Hepatocyte (in vitro differentiated cells): ENCODE results near the gene RAB3C. TPM values are rescaled to one million over a fixed set of nuclear protein-coding genes. Genes with fewer than 3 reads are reported as not detected.

Experiments used
- DNase-seq: peaks from one replicate; pipeline ENCODE4 v3.0.0-alpha.2; 2016; ENCODE audit warnings: low spot score
- H2AFZ ChIP-seq: fragments of 200-600 bp; sonication (generic); 2 replicates; pipeline ENCODE4 v1.6.0; 2016; ENCODE audit warnings: antibody characterized with exemption, mild to moderate bottlenecking
- H3K27ac ChIP-seq: fragments of 200-600 bp; sonication (generic); 2 replicates; pipeline ENCODE4 v1.5.1; 2016; ENCODE audit warnings: mild to moderate bottlenecking
- H3K27me3 ChIP-seq: fragments of 200-600 bp; sonication (generic); 2 replicates; pipeline ENCODE4 v1.6.1; 2016
- H3K36me3 ChIP-seq: fragments of 200-600 bp; sonication (generic); replicated peaks from 2 replicates; pipeline ENCODE4 v1.5.1; 2016; ENCODE audit warnings: low read depth; ENCODE audit not compliant: insufficient read depth
- H3K4me1 ChIP-seq: fragments of 200-600 bp; sonication (generic); 2 replicates; pipeline ENCODE4 v1.5.1; 2016; ENCODE audit warnings: mild to moderate bottlenecking, moderate library complexity; ENCODE audit not compliant: insufficient read depth
- H3K4me2 ChIP-seq: fragments of 200-600 bp; sonication (generic); 2 replicates; pipeline ENCODE4 v1.6.0; 2016
- H3K4me3 ChIP-seq: fragments of 200-600 bp; sonication (generic); 2 replicates; pipeline ENCODE4 v1.5.1; 2016; ENCODE audit warnings: mild to moderate bottlenecking
- H3K79me2 ChIP-seq: fragments of 200-600 bp; sonication (generic); 2 replicates; pipeline ENCODE4 v1.6.0; 2017; ENCODE audit warnings: mild to moderate bottlenecking
- H3K9me2 ChIP-seq: fragments of 200-600 bp; sonication (generic); replicated peaks from 2 replicates; pipeline ENCODE4 v1.6.0; 2017; ENCODE audit warnings: mild to moderate bottlenecking; ENCODE audit not compliant: insufficient read depth
- H3K9me3 ChIP-seq: fragments of 200-600 bp; sonication (generic); 2 replicates; pipeline ENCODE4 v1.5.1; 2016; ENCODE audit warnings: low read depth, mild to moderate bottlenecking
- H4K20me1 ChIP-seq: fragments of 200-600 bp; sonication (generic); 2 replicates; pipeline ENCODE4 v1.6.0; 2016; ENCODE audit warnings: mild to moderate bottlenecking; ENCODE audit not compliant: insufficient read depth, poor library complexity, severe bottlenecking
- CTCF ChIP-seq: fragments of 200-600 bp; sonication (generic); IDR thresholded peaks from 2 replicates; pipeline ENCODE4 v1.5.1; 2016; ENCODE audit warnings: antibody characterized with exemption, mild to moderate bottlenecking; ENCODE audit not compliant: poor library complexity
- EZH2 ChIP-seq: fragments of 200-600 bp; sonication (generic); IDR thresholded peaks from 2 replicates; pipeline ENCODE4 v1.6.1; 2016; ENCODE audit warnings: antibody characterized with exemption, mild to moderate bottlenecking, borderline replicate concordance
- EZH2phosphoT487 ChIP-seq: fragments of 200-600 bp; sonication (generic); IDR thresholded peaks from one replicate; pipeline ENCODE4 v1.6.1; 2018; ENCODE audit warnings: antibody characterized with exemption, mild to moderate bottlenecking, low read depth, moderate library complexity; ENCODE audit not compliant: unreplicated experiment, severe bottlenecking
- WGBS: methylation state at CpG from one replicate; pipeline ENCODE4 v1.1.6; 2016; ENCODE audit warnings: low lambda C conversion rate; ENCODE audit errors: missing lambda C conversion rate; 5-methylcytosine and 5-hydroxymethylcytosine counted together
- polyA plus RNA-seq: library from polyadenylated mRNA; unstranded; fragments of >200 nt; fragmentation: Nextera tagmentation; extraction: Ambion mirVana; gene quantifications from 2 replicates; pipeline ENCODE4 v1.2.1, GENCODE V29; 2016
- total RNA-seq: library from RNA; depleted of rRNA; stranded (reverse); fragments of >200 nt; gene quantifications from 2 replicates; pipeline ENCODE4 v1.2.3, GENCODE V29; 2014

The RAB3C gene
- total and polyA plus RNA-seq, 2 experiments from 2014 or later: 5.2 to 6.4 TPM

- TF ChIP-seq EZH2 (no peak), EZH2phosphoT487 (no peak)
- Histone ChIP-seq H3K27me3 (no peaks in the 10 kb centered on the region), H3K36me3 (no peaks in the 10 kb centered on the region), H3K4me2 (no peak overlapping the region), H3K4me1 (no peaks in the 10 kb centered on the region), H3K79me2 (no peaks in the 10 kb centered on the region), H3K9me3 (no peaks in the 10 kb centered on the region), H2AFZ (no peak overlapping the region), H3K4me3 (no peak overlapping the region), H3K27ac (no peak overlapping the region), H3K9me2 (no peaks in the 10 kb centered on the region), H4K20me1 (no peaks in the 10 kb centered on the region)
- WGBS: 87% methylated on average over 2 of the region's 2 CpGs
- DNase-seq: no peak
These were observed 260.0 kb downstream of the RAB3C start for GRCh38 chr5:58842852-58843251.

- Histone ChIP-seq H3K4me1 (no peaks in the 10 kb centered on the region), H4K20me1 (no peaks in the 10 kb centered on the region), H3K79me2 (no peaks in the 10 kb centered on the region), H3K9me3 (no peaks in the 10 kb centered on the region), H3K27me3 (no peaks in the 10 kb centered on the region), H2AFZ (no peak overlapping the region), H3K4me2 (no peak overlapping the region), H3K27ac (no peak overlapping the region), H3K9me2 (no peaks in the 10 kb centered on the region), H3K4me3 (no peak overlapping the region), H3K36me3 (no peaks in the 10 kb centered on the region)
- 66% methylated on average over 2 of the region's 2 CpGs for WGBS
- no peak for DNase-seq
- TF ChIP-seq EZH2 (no peak), CTCF (no peak), EZH2phosphoT487 (no peak)
These were observed 261.5 kb downstream of the RAB3C start for GRCh38 chr5:58844395-58844794.

GRCh38 chr5:58847041-58847440 lies 264.2 kb downstream of the RAB3C start:
- H2AFZ ChIP-seq: no peak overlapping the region
- WGBS: 83% methylated on average over 5 of the region's 5 CpGs
- H3K27ac ChIP-seq: no peak overlapping the region
- no peak overlapping the region for H3K4me3 ChIP-seq
- no peaks in the 10 kb centered on the region for H3K27me3 ChIP-seq
- no peak for DNase-seq
- no peaks in the 10 kb centered on the region for H3K9me2 ChIP-seq
- no peaks in the 10 kb centered on the region for H3K9me3 ChIP-seq
- no peaks in the 10 kb centered on the region for H3K36me3 ChIP-seq
- no peaks in the 10 kb centered on the region for H3K79me2 ChIP-seq
- H4K20me1 ChIP-seq: no peaks in the 10 kb centered on the region
- TF ChIP-seq EZH2 (no peak), CTCF (no peak)
- H3K4me2 ChIP-seq: no peak overlapping the region
- H3K4me1 ChIP-seq: no peaks in the 10 kb centered on the region

- no peaks in the 10 kb centered on the region for H3K27me3 ChIP-seq
- 6% methylated on average over 1 of the region's 1 CpG for WGBS
- no peak overlapping the region for H2AFZ ChIP-seq
- no peak for DNase-seq
- no peaks in the 10 kb centered on the region for H3K9me3 ChIP-seq
- H3K9me2 ChIP-seq: no peaks in the 10 kb centered on the region
- no peaks in the 10 kb centered on the region for H3K36me3 ChIP-seq
- no peaks in the 10 kb centered on the region for H4K20me1 ChIP-seq
- TF ChIP-seq EZH2phosphoT487: no peak
- TF ChIP-seq CTCF: no peak
- TF ChIP-seq EZH2: no peak
- peak overlapping the region; percentile 13 for H3K27ac ChIP-seq
- H3K4me1 ChIP-seq: no peaks in the 10 kb centered on the region
- H3K79me2 ChIP-seq: no peaks in the 10 kb centered on the region
- no peak overlapping the region for H3K4me3 ChIP-seq
- H3K4me2 ChIP-seq: peak overlapping the region; percentile 1
These were observed 266.3 kb downstream of the RAB3C start for GRCh38 chr5:58849223-58849622.
